Thymus (tissue), 14 donors: ENCODE measurements around the gene HMGN5. TPM values are rescaled to one million over a fixed set of nuclear protein-coding genes. Genes with fewer than 3 reads are reported as not detected.
A peak's percentile ranks its signal among the peaks of the same experiment; 100 is the strongest.

ENCODE experiments used
- DNase-seq, 9 donors: peaks; one replicate each; pipeline ENCODE4 v3.0.0-alpha.2; 2013; ENCODE audit warnings: low spot score in 9 of 9, low read depth in 6 of 9, missing footprints in 1 of 9
- H3K27ac ChIP-seq, 2 donors: one replicate each; pipeline ENCODE4 v1.5.1; 2013; ENCODE audit warnings: control low read depth in 1 of 2, low read depth in 1 of 2, low read length in 1 of 2, mild to moderate bottlenecking in 1 of 2, moderate library complexity in 1 of 2
- H3K27me3 ChIP-seq, 2 donors: one replicate each; pipeline ENCODE4 v1.5.1; 2013; ENCODE audit warnings: low read length in 1 of 2; ENCODE audit not compliant: control insufficient read depth in 2 of 2, insufficient read depth in 1 of 2
- H3K36me3 ChIP-seq, 2 donors: one replicate each; pipeline ENCODE4 v1.5.1; 2013; ENCODE audit warnings: low read length in 1 of 2, mild to moderate bottlenecking in 1 of 2, moderate library complexity in 1 of 2; ENCODE audit not compliant: control insufficient read depth in 2 of 2, insufficient read depth in 2 of 2
- H3K4me1 ChIP-seq, 2 donors: one replicate each; pipeline ENCODE4 v1.5.1; 2013; ENCODE audit warnings: low read length in 2 of 2; ENCODE audit not compliant: control insufficient read depth in 2 of 2, insufficient read depth in 2 of 2
- H3K4me3 ChIP-seq, 2 donors: one replicate each; pipeline ENCODE4 v1.5.1; 2013; ENCODE audit warnings: low read length in 2 of 2, control low read depth in 1 of 2, mild to moderate bottlenecking in 1 of 2
- H3K9me3 ChIP-seq, 2 donors: one replicate each; pipeline ENCODE4 v1.5.1; 2013; ENCODE audit warnings: low read length in 1 of 2, mild to moderate bottlenecking in 1 of 2; ENCODE audit not compliant: control insufficient read depth in 2 of 2, insufficient read depth in 1 of 2
- WGBS: extraction: QIAGEN DNeasy Blood & Tissue Kit; methylation state at CpG from one replicate; pipeline ENCODE4 v1.1.7; 2013; 5-methylcytosine and 5-hydroxymethylcytosine counted together
- long read RNA-seq, 10 donors: transcript quantifications; one replicate each; lab custom pipeline, GENCODE V29; 2026
- polyA plus RNA-seq: library from polyadenylated mRNA; stranded (reverse); fragments of 200-250 nt; gene quantifications from one replicate; pipeline ENCODE4 v1.2.3, GENCODE V29; 2013
- total RNA-seq: library from RNA; stranded (reverse); fragments of 120-200 nt; gene quantifications from one replicate; pipeline ENCODE4 v1.2.4, GENCODE V29; 2013
- donor health status: healthy.

The HMGN5 gene, protein sequence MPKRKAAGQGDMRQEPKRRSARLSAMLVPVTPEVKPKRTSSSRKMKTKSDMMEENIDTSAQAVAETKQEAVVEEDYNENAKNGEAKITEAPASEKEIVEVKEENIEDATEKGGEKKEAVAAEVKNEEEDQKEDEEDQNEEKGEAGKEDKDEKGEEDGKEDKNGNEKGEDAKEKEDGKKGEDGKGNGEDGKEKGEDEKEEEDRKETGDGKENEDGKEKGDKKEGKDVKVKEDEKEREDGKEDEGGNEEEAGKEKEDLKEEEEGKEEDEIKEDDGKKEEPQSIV
- 3.8 TPM for total RNA-seq
- 8.2 TPM for polyA plus RNA-seq
- long read RNA-seq, donor 1, transcript HMGN5-203 (6 exons, 578 nt): major isoform, 5 of 5 reads
- long read RNA-seq, donor 1, partial matches to known transcripts: 0 of 5 reads
- long read RNA-seq, donor 1, other reads (novel, unspliced or antisense): 0 of 5 reads
- long read RNA-seq, donor 2, transcript HMGN5-202 (5 exons, 572 nt): minor isoform, 11 of 446 reads
- long read RNA-seq, donor 2, transcript HMGN5-203 (6 exons, 578 nt): major isoform, 47 of 446 reads
- long read RNA-seq, donor 2, partial matches to known transcripts: 378 of 446 reads
- long read RNA-seq, donor 2, other reads (novel, unspliced or antisense): 5 of 446 reads
- long read RNA-seq, donor 3, transcript HMGN5-203 (6 exons, 578 nt): major isoform, 34 of 305 reads
- long read RNA-seq, donor 3, transcript HMGN5-202 (5 exons, 572 nt): minor isoform, 7 of 305 reads
- long read RNA-seq, donor 3, partial matches to known transcripts: 262 of 305 reads
- long read RNA-seq, donor 3, other reads (novel, unspliced or antisense): 0 of 305 reads
- long read RNA-seq, donor 4, transcript HMGN5-203 (6 exons, 578 nt): major isoform, 16 of 499 reads
- long read RNA-seq, donor 4, partial matches to known transcripts: 481 of 499 reads
- long read RNA-seq, donor 4, other reads (novel, unspliced or antisense): 0 of 499 reads
- long read RNA-seq, donor 5, transcript HMGN5-202 (5 exons, 572 nt): minor isoform, 7 of 857 reads
- long read RNA-seq, donor 5, transcript HMGN5-203 (6 exons, 578 nt): major isoform, 33 of 857 reads
- long read RNA-seq, donor 5, partial matches to known transcripts: 816 of 857 reads
- long read RNA-seq, donor 5, other reads (novel, unspliced or antisense): 0 of 857 reads
- long read RNA-seq, donor 6, transcript HMGN5-203 (6 exons, 578 nt): major isoform, 20 of 26 reads
- long read RNA-seq, donor 6, partial matches to known transcripts: 0 of 26 reads
- long read RNA-seq, donor 6, other reads (novel, unspliced or antisense): 0 of 26 reads
- long read RNA-seq, donor 7, transcript HMGN5-203 (6 exons, 578 nt): major isoform, 36 of 318 reads
- long read RNA-seq, donor 7, transcript HMGN5-202 (5 exons, 572 nt): minor isoform, 5 of 318 reads
- long read RNA-seq, donor 7, partial matches to known transcripts: 277 of 318 reads
- long read RNA-seq, donor 7, other reads (novel, unspliced or antisense): 0 of 318 reads
- long read RNA-seq, donor 8, partial matches to known transcripts: 59 of 66 reads
- long read RNA-seq, donor 8, other reads (novel, unspliced or antisense): 0 of 66 reads
- long read RNA-seq, donor 9, transcript HMGN5-203 (6 exons, 578 nt): major isoform, 22 of 29 reads
- long read RNA-seq, donor 9, transcript HMGN5-202 (5 exons, 572 nt): minor isoform, 7 of 29 reads
- long read RNA-seq, donor 9, partial matches to known transcripts: 0 of 29 reads
- long read RNA-seq, donor 9, other reads (novel, unspliced or antisense): 0 of 29 reads
- long read RNA-seq, donor 10, transcript HMGN5-203 (6 exons, 578 nt): major isoform, 21 of 23 reads
- long read RNA-seq, donor 10, partial matches to known transcripts: 0 of 23 reads
- long read RNA-seq, donor 10, other reads (novel, unspliced or antisense): 0 of 23 reads

DNA sequence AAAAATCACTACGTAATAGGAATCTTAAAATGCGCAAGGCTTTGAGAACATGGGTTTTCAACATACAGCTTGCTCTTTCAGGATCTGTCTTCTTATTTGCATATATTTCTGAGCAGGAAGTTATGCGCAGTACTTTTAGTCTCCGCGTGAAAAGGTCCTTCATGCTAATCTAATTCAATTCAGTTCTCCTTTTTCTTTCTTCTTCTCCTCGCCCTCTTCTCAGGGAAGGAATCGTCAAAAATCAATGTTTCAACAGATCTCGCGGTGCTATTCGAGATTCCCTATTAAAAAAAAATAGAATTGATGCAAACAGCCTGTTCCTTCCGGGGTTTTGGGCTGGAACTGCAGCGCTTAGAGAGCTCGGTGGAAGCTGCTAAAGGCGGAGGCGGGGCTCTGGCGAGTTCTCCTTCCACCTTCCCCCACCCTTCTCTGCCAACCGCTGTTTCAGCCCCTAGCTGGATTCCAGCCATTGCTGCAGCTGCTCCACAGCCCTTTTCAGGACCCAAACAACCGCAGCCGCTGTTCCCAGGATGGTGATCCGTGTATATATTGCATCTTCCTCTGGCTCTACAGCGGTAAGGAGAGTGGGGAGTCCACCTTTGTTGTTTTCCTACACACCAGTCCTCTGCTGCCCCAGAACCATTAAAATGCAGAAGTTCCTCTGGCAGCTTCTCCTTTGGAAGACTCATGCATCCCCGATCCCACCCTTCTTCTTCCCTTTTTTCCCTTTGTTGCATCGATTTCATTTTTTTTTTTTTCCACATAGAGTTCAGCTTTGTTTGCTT lies at the start of gene HMGN5, which contains the start of gene SH3BGRL:
TSS of gene HMGN5 (minus strand) at position 243 of the 785 bp plus-strand sequence. CDS start 80,364 bp downstream, outside the sequence.
TSS of gene SH3BGRL (plus strand) at position 432 of the 785 bp plus-strand sequence. CDS start at position 531, 99 bp downstream.
- peaks cover 0 to 2% of the 10 kb centered on the region in 2 donors for H3K4me1 ChIP-seq
- H3K9me3 ChIP-seq: no peaks in the 10 kb centered on the region
- under 1% methylated on average over 23 of the region's 23 CpGs for WGBS
- H3K27me3 ChIP-seq: no peaks in the 10 kb centered on the region
- DNase-seq: peak; percentile 39 to 87 (median 67)
- peak within 1 kb of the TSS; percentile 80 to 96 for H3K27ac ChIP-seq
- no peaks in the 10 kb centered on the region for H3K36me3 ChIP-seq
- peak within 1 kb of the TSS; percentile 76 to 85 for H3K4me3 ChIP-seq

DNA sequence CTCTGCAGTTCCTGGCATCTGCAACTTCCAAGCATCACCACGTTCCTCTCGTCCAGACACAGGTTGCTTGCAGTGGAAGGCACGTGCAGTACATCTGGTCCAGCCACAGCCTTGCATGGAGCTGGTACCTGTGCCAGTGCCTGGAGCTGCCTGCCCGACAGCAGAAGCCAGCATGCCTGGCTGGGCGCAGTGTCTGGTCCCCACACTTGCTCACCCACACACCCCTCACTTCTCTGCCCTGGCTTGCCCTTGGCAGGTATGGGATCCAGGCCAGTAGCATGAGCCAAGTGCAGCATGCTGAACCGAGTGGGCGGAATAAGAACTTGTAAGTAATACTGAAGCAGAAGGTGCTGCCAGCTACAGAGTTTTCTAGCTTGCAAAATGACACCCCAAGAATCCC lies 40.0 kb upstream of the HMGN5 start:
- Histone ChIP-seq H3K27ac (no peak overlapping the region), H3K9me3 (peaks cover 3 to 18% of the 10 kb centered on the region in 2 donors), H3K27me3 (no peaks in the 10 kb centered on the region), H3K4me1 (no peaks in the 10 kb centered on the region), H3K36me3 (peaks cover 0 to 8% of the 10 kb centered on the region in 2 donors), H3K4me3 (no peak overlapping the region)
- 96% methylated on average over 7 of the region's 7 CpGs for WGBS
- DNase-seq: no peak

DNA sequence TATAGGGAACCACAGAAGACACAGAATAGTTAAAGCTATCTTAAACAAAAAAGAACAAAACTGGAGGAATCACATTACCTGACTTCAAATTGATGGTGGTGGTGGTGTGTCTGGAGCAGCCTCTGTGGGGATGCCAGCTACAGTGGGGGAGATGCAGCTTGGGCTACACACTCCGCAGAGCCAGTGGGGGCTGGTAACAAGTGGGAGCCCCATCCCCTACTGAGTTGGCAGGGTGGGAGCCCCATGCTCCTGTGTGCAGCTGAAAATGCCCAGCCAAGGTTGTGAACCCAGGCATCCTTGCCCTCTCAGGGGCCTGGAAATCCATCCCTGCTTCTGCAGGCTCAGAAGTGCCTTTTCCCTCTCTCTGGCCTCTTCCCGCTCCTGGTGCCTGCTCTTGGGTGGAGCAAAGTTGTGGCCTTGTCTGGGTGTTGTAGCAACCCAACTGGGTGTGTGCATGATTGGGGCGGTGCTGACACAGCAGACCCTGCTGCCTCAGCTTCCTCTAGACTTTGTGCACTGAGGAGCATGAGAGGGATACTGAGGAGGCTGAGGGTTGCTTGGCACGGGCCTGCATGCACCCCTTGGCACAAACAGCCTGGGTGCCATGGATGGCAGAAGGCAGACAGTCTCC lies 39.1 kb upstream of the HMGN5 start:
- H3K4me1 ChIP-seq: no peaks in the 10 kb centered on the region
- WGBS: 92% methylated on average over 4 of the region's 4 CpGs
- H3K4me3 ChIP-seq: no peak overlapping the region
- DNase-seq: no peak
- no peaks in the 10 kb centered on the region for H3K27me3 ChIP-seq
- peaks cover 0 to 8% of the 10 kb centered on the region in 2 donors for H3K36me3 ChIP-seq
- peaks cover 3 to 18% of the 10 kb centered on the region in 2 donors for H3K9me3 ChIP-seq
- H3K27ac ChIP-seq: no peak overlapping the region

DNA sequence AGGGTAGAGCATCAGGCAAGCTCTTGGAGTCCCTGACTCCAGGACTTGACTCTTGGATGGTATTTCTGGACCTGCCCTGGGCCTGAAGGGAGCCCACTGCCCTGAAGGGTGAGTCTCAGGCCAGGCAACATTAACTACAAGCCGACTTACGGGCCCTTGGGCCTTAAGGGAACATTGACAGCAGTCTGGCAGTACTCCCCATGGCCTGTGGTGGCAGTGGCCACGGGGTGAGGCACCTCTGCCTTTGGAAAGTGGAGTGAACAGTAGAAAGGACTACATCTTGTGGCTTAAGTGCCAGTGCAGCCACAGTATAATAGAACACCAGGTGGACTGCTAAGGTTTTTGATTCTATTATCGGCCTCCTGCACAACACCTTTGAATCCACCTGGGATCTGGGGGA lies 36.5 kb upstream of the HMGN5 start:
- no peak overlapping the region for H3K4me3 ChIP-seq
- WGBS: 98% methylated on average over 4 of the region's 4 CpGs
- no peak overlapping the region for H3K27ac ChIP-seq
- H3K36me3 ChIP-seq: peaks cover 0 to 8% of the 10 kb centered on the region in 2 donors
- H3K4me1 ChIP-seq: no peaks in the 10 kb centered on the region
- H3K27me3 ChIP-seq: no peaks in the 10 kb centered on the region
- no peak for DNase-seq
- H3K9me3 ChIP-seq: peaks cover 3 to 18% of the 10 kb centered on the region in 2 donors

DNA sequence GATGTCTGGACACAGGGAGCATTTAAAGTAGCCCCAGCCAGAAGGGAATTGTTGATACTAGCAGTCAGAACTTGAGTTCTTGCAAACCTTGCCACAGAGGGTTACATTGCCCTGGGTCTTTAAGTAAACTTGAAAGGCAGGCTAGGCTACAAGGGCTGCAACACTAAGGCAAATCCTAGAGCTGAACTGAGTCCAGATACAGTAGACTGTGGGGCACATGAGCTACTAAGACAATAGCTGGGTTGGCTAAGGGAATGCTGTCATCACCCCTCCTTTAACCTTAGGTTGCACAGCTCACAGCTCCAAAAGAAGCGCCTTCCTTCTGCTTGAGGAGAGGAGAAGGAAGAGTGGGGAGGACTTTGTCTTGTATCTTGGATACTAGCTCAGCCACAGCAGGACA lies 35.8 kb upstream of the HMGN5 start:
- DNase-seq: no peak
- Histone ChIP-seq H3K36me3 (peaks cover 0 to 8% of the 10 kb centered on the region in 2 donors), H3K27ac (no peak overlapping the region), H3K9me3 (peaks cover 3 to 18% of the 10 kb centered on the region in 2 donors), H3K27me3 (no peaks in the 10 kb centered on the region), H3K4me3 (no peak overlapping the region), H3K4me1 (no peaks in the 10 kb centered on the region)
- WGBS: 92% methylated on average over 1 of the region's 1 CpG

DNA sequence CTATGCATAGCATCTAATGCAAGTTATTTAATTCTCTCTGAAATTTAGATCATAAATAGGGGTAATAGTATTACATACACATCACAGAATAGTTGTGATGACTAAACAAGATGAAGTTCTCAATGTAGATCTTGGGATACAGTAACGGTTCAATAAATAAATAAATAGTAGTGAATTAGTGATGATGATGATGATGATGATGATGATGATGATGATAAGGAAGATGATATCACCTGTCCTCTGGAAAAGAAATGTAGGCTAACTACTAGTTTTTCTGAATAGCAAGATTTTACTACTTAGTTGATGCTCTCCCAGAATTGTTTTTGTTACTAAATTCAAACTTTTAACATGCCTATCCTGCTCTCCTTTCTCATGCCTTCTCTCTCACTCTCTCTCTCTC lies 30.5 kb upstream of the HMGN5 start:
- DNase-seq: no peak
- no peaks in the 10 kb centered on the region for H3K36me3 ChIP-seq
- H3K4me1 ChIP-seq: no peaks in the 10 kb centered on the region
- no peak overlapping the region for H3K4me3 ChIP-seq
- WGBS: 97% methylated on average over 1 of the region's 1 CpG
- H3K27ac ChIP-seq: no peak overlapping the region
- no peaks in the 10 kb centered on the region for H3K27me3 ChIP-seq
- H3K9me3 ChIP-seq: no peaks in the 10 kb centered on the region

DNA sequence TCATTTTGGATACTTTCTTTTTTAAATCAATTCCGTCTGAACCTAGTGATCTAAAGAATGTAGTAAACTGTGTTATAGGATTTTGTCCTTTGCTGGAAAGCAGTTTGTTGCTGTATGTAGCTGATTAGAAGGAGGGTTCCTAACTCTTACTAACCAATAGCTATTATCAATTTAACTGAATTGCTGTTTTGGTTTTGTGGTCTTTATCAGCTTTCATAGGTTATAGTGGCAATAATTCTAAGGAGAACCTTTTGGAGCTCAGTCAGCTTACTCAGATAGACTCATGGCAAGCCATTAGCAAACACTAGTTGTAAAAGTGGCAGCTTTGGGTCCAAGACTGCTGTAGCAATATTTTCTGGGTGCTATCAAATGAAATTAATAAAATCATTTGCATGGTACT lies 29.8 kb upstream of the HMGN5 start:
- Histone ChIP-seq H3K27ac (no peak overlapping the region), H3K36me3 (no peaks in the 10 kb centered on the region), H3K27me3 (no peaks in the 10 kb centered on the region), H3K4me1 (no peaks in the 10 kb centered on the region), H3K9me3 (no peaks in the 10 kb centered on the region), H3K4me3 (no peak overlapping the region)
- 93% methylated on average over 1 of the region's 1 CpG for whole genome bisulfite sequencing
- DNase-seq: no peak
